AG04449 (cell line): Measurements from ENCODE around the gene PLG.
A peak's percentile ranks its signal among the peaks of the same experiment; 100 is the strongest.

Experiments used
- CTCF ChIA-PET: fragments of 350-600 bp; formaldehyde crosslinking; extraction: SDS; loops from one replicate; lab custom pipeline; 2021; ENCODE audit warnings: antibody characterized with exemption; lab: Yijun Ruan, JAX
- POLR2A ChIA-PET: fragments of 400-600, 350-600 bp; formaldehyde crosslinking; extraction: SDS; loops from one replicate; lab custom pipeline; 2020; ENCODE audit warnings: antibody characterized with exemption, inconsistent platforms; lab: Yijun Ruan, JAX
- DNase-seq: peaks from one replicate; pipeline ENCODE4 v3.0.0-alpha.2; 2010; ENCODE audit warnings: low read depth, low spot score
- H3K4me3 ChIP-seq: 2 replicates; pipeline ENCODE4 v1.5.1; 2011; ENCODE audit warnings: low read depth, mild to moderate bottlenecking, control low read depth, low read length
- CTCF ChIP-seq: IDR thresholded peaks from one replicate; pipeline ENCODE4 v1.5.1; 2011; ENCODE audit warnings: mild to moderate bottlenecking, moderate library complexity, low read length, control low read depth, inconsistent platforms; ENCODE audit not compliant: insufficient read depth; ENCODE audit errors: missing control alignments

PLG gene

GRCh38 chr6:160714731-160715316, 12.8 kb downstream of the PLG start:
- ChIA-PET POLR2A (no interaction called here), CTCF (no interaction called here)
- no peak for DNase-seq
- no peak overlapping the region for H3K4me3 ChIP-seq
- no peak for TF ChIP-seq CTCF

- no peak for TF ChIP-seq CTCF
- POLR2A ChIA-PET = no interaction called here
- CTCF ChIA-PET = no interaction called here
- DNase-seq = no peak
- no peak overlapping the region for H3K4me3 ChIP-seq
Observed at GRCh38 chr6:160730911-160731310, 28.9 kb downstream of the PLG start.

- CTCF ChIA-PET = interaction anchor here (0.8 to 4.8 kb wide), 8 partner anchors 260 to 647 kb away, joined by 3 to 38 read pairs (median 4); no protein-coding TSS in a partner anchor
- no peak for DNase-seq
- POLR2A ChIA-PET = no interaction called here
Observed at GRCh38 chr6:160733050-160733646, 31.1 kb downstream of the PLG start.

GRCh38 chr6:160734627-160735026, 32.6 kb downstream of the PLG start:
- POLR2A ChIA-PET = interaction anchor here (0.6 kb wide), 1 partner anchor 1948 kb away, joined by 5 read pairs; no protein-coding TSS in a partner anchor

More at GRCh38 chr6:160733050-160733646, 31.1 kb downstream of the PLG start:
- no peak overlapping the region for H3K4me3 ChIP-seq
- TF ChIP-seq CTCF = peak; percentile 30

GRCh38 chr6:160735523-160735922, 33.5 kb downstream of the PLG start:
- H3K4me3 ChIP-seq = no peak overlapping the region
- TF ChIP-seq CTCF = no peak
- POLR2A ChIA-PET = no interaction called here
- DNase-seq = no peak
- CTCF ChIA-PET = interaction anchor here (0.8 to 4.8 kb wide), 2 partner anchors 635 to 639 kb away, joined by 3 to 38 read pairs; no protein-coding TSS in a partner anchor

More at GRCh38 chr6:160734627-160735026, 32.6 kb downstream of the PLG start:
- DNase-seq = no peak
- TF ChIP-seq CTCF = no peak
- CTCF ChIA-PET = interaction anchor here (1.6 to 4.8 kb wide), 3 partner anchors 198 to 640 kb away, joined by 4 to 38 read pairs (median 20); no protein-coding TSS in a partner anchor
- H3K4me3 ChIP-seq = no peak overlapping the region

GRCh38 chr6:160737934-160738333, 35.9 kb downstream of the PLG start:
- no peak for DNase-seq
- TF ChIP-seq CTCF = no peak
- POLR2A ChIA-PET = no interaction called here
- no peak overlapping the region for H3K4me3 ChIP-seq
- CTCF ChIA-PET = interaction anchor here (1.5 kb wide), 1 partner anchor 636 kb away, joined by 5 read pairs; no protein-coding TSS in a partner anchor
